Measurements from ENCODE around the gene COA4. TPM values are rescaled to one million over a fixed set of nuclear protein-coding genes. Genes with fewer than 3 reads are reported as not detected.

Gene COA4
- total RNA-seq, 1 experiment from 2014 or later, result 79.7 TPM

- no TSS peak for BruUV-seq (replicated peaks)
- no peak overlapping the region for H3K4me2 ChIP-seq
- peak; percentile 14 to 56 for DNase-seq
- no peak overlapping the region for H3K4me3 ChIP-seq
- ChIA-PET POLR2A (ENCODE audit: unreplicated experiment) (interaction anchor here (0.6 kb wide), 1 partner anchor 281 kb away, joined by 8 read pairs; no protein-coding TSS in a partner anchor), CTCF (no interaction called here)
- no peaks in the 10 kb centered on the region for H3K79me2 ChIP-seq (ENCODE audit: low read depth)
- H3F3A ChIP-seq (ENCODE audit: insufficient read depth, low read depth), result no peaks in the 10 kb centered on the region
- H3K9me2 ChIP-seq (ENCODE audit: insufficient read depth), result no peaks in the 10 kb centered on the region
- H3K36me3 ChIP-seq (ENCODE audit: low read depth), result peaks cover 25% of the 10 kb centered on the region; the same call in 1 of the 2 replicates
- intact Hi-C loops (cut with micrococcal nuclease; ENCODE audit: unreplicated experiment), result no loop called here
- no peak for TF ChIP-seq EZH2 (IDR thresholded peaks at IDR 0.05; ENCODE audit: low read depth)
- TF ChIP-seq CTCF (conservative IDR thresholded peaks at IDR 0.05), result peak; percentile 40; the same call in 1 of the 2 replicates
- H3K27ac ChIP-seq, result 0 out of 2 replicates have a peak overlapping the region, but pooled peaks have one; percentile 9
- H3K4me1 ChIP-seq (replicated peaks; ENCODE audit: insufficient read depth), result no peaks in the 10 kb centered on the region
- no peaks in the 10 kb centered on the region for H3K27me3 ChIP-seq (ENCODE audit: insufficient read depth, low read depth)
- H4K20me1 ChIP-seq (ENCODE audit: insufficient read depth), result no peaks in the 10 kb centered on the region
- H3K9me3 ChIP-seq (ENCODE audit: insufficient read depth, low read depth), result no peaks in the 10 kb centered on the region
- H2AFZ ChIP-seq, result no peak overlapping the region
Observed at GRCh38 chr11:73907191-73907590, 30.5 kb upstream of the COA4 start.

GRCh38 chr11:73902303-73902702 lies 25.7 kb upstream of the COA4 start:
- no TSS peak for BruUV-seq (replicated peaks)
- Histone ChIP-seq H3K36me3 (ENCODE audit: low read depth) (peaks cover 22% of the 10 kb centered on the region), H4K20me1 (ENCODE audit: insufficient read depth) (no peaks in the 10 kb centered on the region)

GRCh38 chr11:73894725-73895335 lies 18.2 kb upstream of the COA4 start:
- no peak overlapping the region for H3K27ac ChIP-seq
- BruUV-seq (replicated peaks), result no TSS peak
- CTCF ChIA-PET, result no interaction called here

More at GRCh38 chr11:73902303-73902702, 25.7 kb upstream of the COA4 start:
- no peaks in the 10 kb centered on the region for H3K27me3 ChIP-seq (ENCODE audit: insufficient read depth, low read depth)
- CTCF ChIA-PET, result no interaction called here
- no peak overlapping the region for H3K27ac ChIP-seq
- no peak for DNase-seq
- no peak overlapping the region for H3K4me3 ChIP-seq
- no peaks in the 10 kb centered on the region for H3K4me1 ChIP-seq (replicated peaks; ENCODE audit: insufficient read depth)
- no peaks in the 10 kb centered on the region for H3F3A ChIP-seq (ENCODE audit: insufficient read depth, low read depth)
- no peak overlapping the region for H2AFZ ChIP-seq
- no peaks in the 10 kb centered on the region for H3K79me2 ChIP-seq (ENCODE audit: low read depth)
- no peaks in the 10 kb centered on the region for H3K9me3 ChIP-seq (ENCODE audit: insufficient read depth, low read depth)
- POLR2A ChIA-PET (ENCODE audit: unreplicated experiment), result no interaction called here
- H3K9me2 ChIP-seq (ENCODE audit: insufficient read depth), result no peaks in the 10 kb centered on the region
- intact Hi-C loops (cut with micrococcal nuclease; ENCODE audit: unreplicated experiment), result no loop called here
- no peak overlapping the region for H3K4me2 ChIP-seq
- TF ChIP-seq CTCF (conservative IDR thresholded peaks at IDR 0.05) (no peak), EZH2 (IDR thresholded peaks at IDR 0.05; ENCODE audit: low read depth) (no peak)

More at GRCh38 chr11:73894725-73895335, 18.2 kb upstream of the COA4 start:
- no peak overlapping the region for H3K4me3 ChIP-seq
- H3K27me3 ChIP-seq (ENCODE audit: insufficient read depth, low read depth), result no peaks in the 10 kb centered on the region
- intact Hi-C loops (cut with micrococcal nuclease; ENCODE audit: unreplicated experiment), result no loop called here
- no peaks in the 10 kb centered on the region for H3K9me3 ChIP-seq (ENCODE audit: insufficient read depth, low read depth)
- H3K79me2 ChIP-seq (ENCODE audit: low read depth), result no peaks in the 10 kb centered on the region
- no peak overlapping the region for H2AFZ ChIP-seq
- no peak for TF ChIP-seq EZH2 (IDR thresholded peaks at IDR 0.05; ENCODE audit: low read depth)
- TF ChIP-seq CTCF (conservative IDR thresholded peaks at IDR 0.05), result no peak
- no peak for DNase-seq
- H4K20me1 ChIP-seq (ENCODE audit: insufficient read depth), result no peaks in the 10 kb centered on the region
- peaks cover 19% of the 10 kb centered on the region for H3K36me3 ChIP-seq (ENCODE audit: low read depth)
- no peaks in the 10 kb centered on the region for H3K9me2 ChIP-seq (ENCODE audit: insufficient read depth)
- no peaks in the 10 kb centered on the region for H3K4me1 ChIP-seq (replicated peaks; ENCODE audit: insufficient read depth)
- H3F3A ChIP-seq (ENCODE audit: insufficient read depth, low read depth), result no peaks in the 10 kb centered on the region
- POLR2A ChIA-PET (ENCODE audit: unreplicated experiment), result interaction anchor here (0.6 kb wide), 1 partner anchor 310 kb away, joined by 3 read pairs; no protein-coding TSS in a partner anchor
- H3K4me2 ChIP-seq, result no peak overlapping the region

Measured in PC-9 (cell line).